HL-60/S4 treated with retinoic acid at 250 ng/mL for 4 days and 3 days (cell line): Measurements from ENCODE around the gene NUP214.
"Not testable (repeated sequence)": the region's sequence is repeated elsewhere in the genome, so short reads cannot be mapped to it uniquely, and the experiment has no call there.

Experiments
- in situ Hi-C: fragments of 300-500 bp; cut with MboI; formaldehyde crosslinking; loops from 2 replicates; pipeline ENCODE4 v1.7.0; 2022; ENCODE audit warnings: low sequenced_read_pairs

NUP214 gene

GRCh38 chr9:131255676-131256197, 130.4 kb downstream of the NUP214 start:
- in situ Hi-C loops: no loop called here

GRCh38 chr9:131257266-131258025, 132.1 kb downstream of the NUP214 start:
- in situ Hi-C loops: no loop called here

- in situ Hi-C loops: no loop called here
Measured at GRCh38 chr9:131258186-131258585, 132.8 kb downstream of the NUP214 start.

- in situ Hi-C loops: no loop called here
Measured at GRCh38 chr9:131258698-131259431, 133.5 kb downstream of the NUP214 start.

- in situ Hi-C loops: no loop called here
Measured at GRCh38 chr9:131259432-131259898, 134.1 kb downstream of the NUP214 start.

- in situ Hi-C loops: no loop called here
Measured at GRCh38 chr9:131259916-131260597, 134.7 kb downstream of the NUP214 start.

GRCh38 chr9:131260751-131261452, 135.5 kb downstream of the NUP214 start:
- in situ Hi-C loops: no loop called here

GRCh38 chr9:131262327-131263032, 137.1 kb downstream of the NUP214 start:
- in situ Hi-C loops: no loop called here

- in situ Hi-C loops: not testable (repeated sequence)
Measured at GRCh38 chr9:131263033-131263343, 137.6 kb downstream of the NUP214 start.

GRCh38 chr9:131263701-131264100, 138.3 kb downstream of the NUP214 start:
- in situ Hi-C loops: no loop called here

GRCh38 chr9:131264231-131264630, 138.8 kb downstream of the NUP214 start:
- in situ Hi-C loops: no loop called here

GRCh38 chr9:131266266-131267229, 141.2 kb downstream of the NUP214 start:
- in situ Hi-C loops: no loop called here

- in situ Hi-C loops: no loop called here
Measured at GRCh38 chr9:131270171-131271015, 145.0 kb downstream of the NUP214 start.

- in situ Hi-C loops: not testable (repeated sequence)
Measured at GRCh38 chr9:131271016-131271273, 145.6 kb downstream of the NUP214 start.

- in situ Hi-C loops: no loop called here
Measured at GRCh38 chr9:131271506-131271931, 146.1 kb downstream of the NUP214 start.

GRCh38 chr9:131272212-131272611, 146.8 kb downstream of the NUP214 start:
- in situ Hi-C loops: no loop called here

- in situ Hi-C loops: no loop called here
Measured at GRCh38 chr9:131273146-131273855, 147.9 kb downstream of the NUP214 start.
